Stimulated activated CD8-positive, alpha-beta memory T cell treated with anti-CD3 and anti-CD28 coated beads, Interleukin-2, amount 100 ng/mL, for 48 hours (primary cell): ENCODE measurements around the gene UBL4B.
A peak's percentile ranks its signal among the peaks of the same experiment; 100 is the strongest.

ENCODE experiments used
- DNase-seq, 2 donors: peaks; one replicate each; pipeline ENCODE4 v3.0.0-alpha.2; 2020; ENCODE audit warnings: low read depth in 2 of 2

The UBL4B gene

GRCh38 chr1:110155878-110156522 lies 43.8 kb downstream of the UBL4B start:
- DNase-seq = peak; percentile 26 to 34

DNA sequence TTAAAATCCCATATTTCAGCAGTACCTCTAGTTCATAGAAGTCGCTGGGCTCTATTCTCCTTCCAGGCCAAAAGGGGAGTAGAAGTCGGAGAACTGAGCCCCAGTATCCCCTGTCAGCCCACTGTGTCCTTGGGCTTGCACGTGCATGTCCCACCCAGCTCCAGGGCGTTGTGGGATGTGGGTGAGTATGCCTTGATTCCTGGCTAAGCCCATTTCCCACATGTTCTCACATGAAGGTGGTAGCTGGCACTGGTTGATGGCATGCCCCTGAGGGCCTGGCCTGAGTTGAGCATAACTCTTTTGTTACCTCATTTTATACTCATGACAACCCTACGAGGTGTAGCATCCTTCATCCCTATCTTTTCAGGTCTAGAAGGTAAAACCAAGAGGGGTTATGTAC lies 46.0 kb downstream of the UBL4B start:
- no peak for DNase-seq

DNA sequence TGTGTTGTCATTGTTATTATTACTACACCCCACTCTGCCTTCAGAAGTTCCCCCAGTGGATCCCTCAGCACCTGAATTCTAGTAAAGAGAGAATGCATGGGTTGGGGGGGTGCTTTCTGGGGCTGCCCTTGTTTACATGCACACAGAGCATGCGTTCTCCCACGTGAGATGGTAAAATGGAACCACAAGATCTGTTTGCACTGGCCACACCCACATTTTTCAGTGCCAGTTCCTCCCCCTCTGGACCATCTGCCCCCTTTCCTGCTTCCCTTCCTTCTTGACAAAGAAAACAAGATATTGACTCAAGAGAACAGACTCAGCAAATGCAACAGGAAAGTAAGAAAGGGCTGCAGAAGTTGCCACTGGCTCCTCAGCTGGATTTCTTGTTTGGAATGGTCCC lies 46.9 kb downstream of the UBL4B start:
- DNase-seq = no peak

GRCh38 chr1:110160538-110161100 lies 48.4 kb downstream of the UBL4B start:
- no peak for DNase-seq

- DNase-seq = no peak
Observed at GRCh38 chr1:110161165-110161564, 48.9 kb downstream of the UBL4B start.

- no peak for DNase-seq
Observed at GRCh38 chr1:110161849-110162248, 49.6 kb downstream of the UBL4B start.
